Measurements from ENCODE around the gene MT1G.

- TF ChIP-seq CTCF (IDR thresholded peaks at IDR 0.05) (no peak), POLR2A (IDR thresholded peaks at IDR 0.05) (no peak)
Measured at GRCh38 chr16:56653218-56653617, 14.6 kb downstream of the MT1G start.
